ENCODE data around the gene FNDC3B. TPM values are rescaled to one million over a fixed set of nuclear protein-coding genes. Genes with fewer than 3 reads are reported as not detected.

The FNDC3B gene
- total RNA-seq, 1 donor from 2014 or later = 79.2 TPM

DNA sequence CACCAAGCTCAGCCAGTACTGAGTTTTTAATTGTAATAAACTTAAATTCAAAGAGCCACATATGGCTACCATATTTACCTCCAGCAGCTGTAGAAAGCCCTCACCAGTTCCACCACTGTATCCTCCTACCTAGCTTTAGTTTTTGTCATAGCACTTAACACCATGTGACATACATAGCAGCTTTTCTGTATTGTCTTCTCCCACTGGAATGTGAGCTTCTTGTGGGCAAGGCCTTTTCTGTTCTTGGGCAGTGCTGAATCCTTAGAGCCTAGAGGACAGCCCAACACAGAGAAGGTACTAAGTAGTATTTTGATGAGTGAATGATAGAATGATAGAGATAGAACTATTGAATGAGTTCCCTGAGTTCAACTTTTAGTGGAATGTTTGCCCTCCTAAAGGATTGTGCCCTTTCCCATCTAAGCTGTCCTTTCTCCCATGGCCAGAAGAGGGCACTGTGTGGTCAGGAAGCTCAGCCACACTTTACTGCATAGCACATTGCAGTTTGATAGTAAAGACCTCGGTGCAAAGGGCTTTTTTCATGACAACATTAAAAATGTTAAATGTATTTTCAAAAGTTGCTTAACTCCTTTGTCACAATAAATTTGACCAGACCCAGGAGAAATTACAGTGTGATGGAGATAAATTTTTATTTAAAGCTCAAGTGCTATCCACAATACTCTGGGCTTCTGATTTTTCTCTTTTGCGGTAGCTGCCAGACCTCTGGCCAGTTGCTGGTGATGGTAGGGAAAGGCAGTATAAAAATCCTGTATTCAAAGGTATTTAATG, 293.1 kb downstream of the FNDC3B start:
- H3K27ac Mint-ChIP-seq = peak overlapping the region; percentile 50

DNA sequence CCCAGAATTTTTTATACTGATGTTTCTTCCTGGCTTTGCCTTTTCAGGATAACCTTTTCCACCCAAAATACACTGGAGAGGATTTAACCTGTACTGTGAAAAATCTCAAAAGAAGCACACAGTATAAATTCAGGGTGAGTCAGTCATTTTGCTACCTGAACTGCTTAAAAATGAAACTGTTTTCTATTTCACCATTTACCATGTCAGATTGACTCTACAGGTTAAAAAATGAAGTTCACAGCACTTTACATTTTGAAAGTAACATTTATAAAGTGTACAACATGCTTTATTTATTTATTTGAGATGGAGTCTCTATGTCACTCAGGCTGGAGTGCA, 293.6 kb downstream of the FNDC3B start:
- H3K27me3 Mint-ChIP-seq = no peaks in the 10 kb centered on the region
- no peaks in the 10 kb centered on the region for H3K9me3 Mint-ChIP-seq
- no peak for DNase-seq (ENCODE audit: extremely low spot score, unreplicated experiment)
- H3K4me3 Mint-ChIP-seq = no peak overlapping the region
- H3K4me1 Mint-ChIP-seq (ENCODE audit: unreplicated experiment) = peaks cover 6% of the 10 kb centered on the region
- peak overlapping the region; percentile 50 for H3K27ac Mint-ChIP-seq
- peaks cover 48% of the 10 kb centered on the region for H3K36me3 Mint-ChIP-seq
- TF ChIP-seq, protein P1, sequence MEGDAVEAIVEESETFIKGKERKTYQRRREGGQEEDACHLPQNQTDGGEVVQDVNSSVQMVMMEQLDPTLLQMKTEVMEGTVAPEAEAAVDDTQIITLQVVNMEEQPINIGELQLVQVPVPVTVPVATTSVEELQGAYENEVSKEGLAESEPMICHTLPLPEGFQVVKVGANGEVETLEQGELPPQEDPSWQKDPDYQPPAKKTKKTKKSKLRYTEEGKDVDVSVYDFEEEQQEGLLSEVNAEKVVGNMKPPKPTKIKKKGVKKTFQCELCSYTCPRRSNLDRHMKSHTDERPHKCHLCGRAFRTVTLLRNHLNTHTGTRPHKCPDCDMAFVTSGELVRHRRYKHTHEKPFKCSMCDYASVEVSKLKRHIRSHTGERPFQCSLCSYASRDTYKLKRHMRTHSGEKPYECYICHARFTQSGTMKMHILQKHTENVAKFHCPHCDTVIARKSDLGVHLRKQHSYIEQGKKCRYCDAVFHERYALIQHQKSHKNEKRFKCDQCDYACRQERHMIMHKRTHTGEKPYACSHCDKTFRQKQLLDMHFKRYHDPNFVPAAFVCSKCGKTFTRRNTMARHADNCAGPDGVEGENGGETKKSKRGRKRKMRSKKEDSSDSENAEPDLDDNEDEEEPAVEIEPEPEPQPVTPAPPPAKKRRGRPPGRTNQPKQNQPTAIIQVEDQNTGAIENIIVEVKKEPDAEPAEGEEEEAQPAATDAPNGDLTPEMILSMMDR (conservative IDR thresholded peaks at IDR 0.05) = no peak

More for the DNA sequence above, 293.1 kb downstream of the FNDC3B start:
- Mint-ChIP-seq H3K36me3 (peaks cover 50% of the 10 kb centered on the region), H3K27me3 (no peaks in the 10 kb centered on the region), H3K4me1 (ENCODE audit: unreplicated experiment) (peaks cover 6% of the 10 kb centered on the region), H3K4me3 (no peak overlapping the region), H3K9me3 (no peaks in the 10 kb centered on the region)
- no peak for DNase-seq (ENCODE audit: extremely low spot score, unreplicated experiment)
- TF ChIP-seq, protein P1 (conservative IDR thresholded peaks at IDR 0.05) = peak; percentile 95

DNA sequence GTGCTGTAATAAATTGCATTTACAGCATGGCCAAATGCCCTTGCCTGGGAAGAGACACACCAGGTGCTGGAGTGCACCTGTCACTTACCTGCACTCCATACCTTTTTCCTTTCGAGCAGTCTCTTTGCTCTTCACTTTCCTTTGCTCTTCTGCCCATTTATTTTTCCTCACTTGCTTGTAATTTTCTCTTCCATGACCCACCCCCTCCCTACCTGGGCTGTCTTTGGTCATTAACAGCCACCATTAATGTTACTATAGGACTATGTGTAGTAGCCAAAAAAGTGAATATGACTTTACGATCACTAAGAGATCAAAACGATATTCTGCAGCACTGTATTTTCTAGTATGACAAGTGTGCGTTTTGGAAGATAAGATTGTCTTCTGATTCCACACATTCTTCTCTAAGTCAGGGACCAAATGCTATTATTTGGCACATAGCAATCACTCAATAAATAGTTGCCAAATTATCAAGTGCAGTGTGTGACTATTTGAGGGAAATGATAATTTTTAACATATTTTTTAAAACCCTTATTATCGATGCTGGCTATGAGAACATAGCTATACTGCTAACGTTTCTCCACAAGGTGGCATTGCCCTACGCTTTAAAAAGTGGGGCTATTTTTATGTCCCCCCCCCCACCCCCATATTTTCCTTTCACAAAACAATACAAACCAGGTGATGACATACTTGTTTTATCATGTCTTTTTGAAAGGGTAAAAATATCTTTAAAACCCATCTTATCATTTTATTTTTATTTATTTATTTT, 294.5 kb downstream of the FNDC3B start:
- H3K9me3 Mint-ChIP-seq = no peaks in the 10 kb centered on the region
- TF ChIP-seq, protein P1 (conservative IDR thresholded peaks at IDR 0.05) = peak; percentile 28
- no peak for DNase-seq (ENCODE audit: extremely low spot score, unreplicated experiment)
- H3K27ac Mint-ChIP-seq = no peak overlapping the region
- no peak overlapping the region for H3K4me3 Mint-ChIP-seq
- H3K36me3 Mint-ChIP-seq = peaks cover 44% of the 10 kb centered on the region
- H3K4me1 Mint-ChIP-seq (ENCODE audit: unreplicated experiment) = peaks cover 6% of the 10 kb centered on the region
- no peaks in the 10 kb centered on the region for H3K27me3 Mint-ChIP-seq

DNA sequence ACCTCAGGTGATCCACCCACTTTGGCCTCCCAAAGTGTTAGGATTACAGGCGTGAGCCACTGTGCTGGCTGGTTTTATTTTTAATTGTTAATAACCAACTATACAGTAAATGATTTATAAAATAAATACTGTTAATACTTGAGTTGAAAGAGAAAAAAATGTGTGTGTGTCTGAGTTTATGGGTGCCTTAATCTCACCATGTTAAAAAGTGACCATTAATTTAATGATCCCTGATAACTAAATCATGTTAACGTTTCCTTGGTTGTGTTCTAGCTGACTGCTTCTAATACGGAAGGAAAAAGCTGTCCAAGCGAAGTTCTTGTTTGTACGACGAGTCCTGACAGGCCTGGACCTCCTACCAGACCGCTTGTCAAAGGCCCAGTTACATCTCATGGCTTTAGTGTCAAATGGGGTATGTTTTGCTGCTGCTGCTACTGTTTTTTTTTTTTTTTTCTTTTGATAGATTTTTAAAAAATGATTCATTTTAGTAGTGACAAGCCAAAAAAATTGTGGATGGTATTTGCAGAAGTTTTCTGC, 295.4 kb downstream of the FNDC3B start:
- Mint-ChIP-seq H3K27ac (no peak overlapping the region), H3K9me3 (no peaks in the 10 kb centered on the region), H3K27me3 (no peaks in the 10 kb centered on the region), H3K4me3 (no peak overlapping the region), H3K36me3 (peaks cover 38% of the 10 kb centered on the region), H3K4me1 (ENCODE audit: unreplicated experiment) (peaks cover 6% of the 10 kb centered on the region)
- TF ChIP-seq, protein P1 (conservative IDR thresholded peaks at IDR 0.05) = no peak
- DNase-seq (ENCODE audit: extremely low spot score, unreplicated experiment) = no peak

DNA sequence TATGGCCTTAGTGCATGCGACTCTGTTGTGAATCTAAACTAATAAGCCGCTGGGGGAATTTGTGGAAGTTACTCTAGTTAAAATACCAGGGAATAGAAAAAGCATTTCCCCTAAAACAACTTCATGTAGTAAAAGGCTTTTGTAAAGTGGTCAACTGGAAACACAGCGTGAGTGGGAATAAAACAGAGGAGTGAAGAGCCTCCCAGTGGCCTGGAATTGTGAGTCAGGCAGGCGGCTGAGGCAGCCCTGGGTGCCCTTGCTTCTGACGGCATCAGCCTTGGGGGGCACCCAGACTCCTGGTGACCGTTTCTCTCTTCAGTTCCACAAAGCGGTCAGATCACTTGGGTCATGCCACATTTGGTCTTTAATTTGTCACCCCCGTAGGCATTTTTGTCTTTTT, 300.5 kb downstream of the FNDC3B start:
- H3K4me3 Mint-ChIP-seq = no peak overlapping the region
- H3K27ac Mint-ChIP-seq = no peak overlapping the region
- H3K27me3 Mint-ChIP-seq = no peaks in the 10 kb centered on the region
- DNase-seq (ENCODE audit: extremely low spot score, unreplicated experiment) = no peak
- peaks cover 18% of the 10 kb centered on the region for H3K36me3 Mint-ChIP-seq
- H3K9me3 Mint-ChIP-seq = no peaks in the 10 kb centered on the region
- H3K4me1 Mint-ChIP-seq (ENCODE audit: unreplicated experiment) = no peaks in the 10 kb centered on the region
- TF ChIP-seq, protein P1 (conservative IDR thresholded peaks at IDR 0.05) = no peak

Data from type B pancreatic cell (in vitro differentiated cells).